Measurements from ENCODE around the gene AMFR.

The AMFR gene

GRCh38 chr16:56413381-56413780, 12.0 kb downstream of the AMFR start:
- DNase-seq (ENCODE audit: low spot score): no peak
- in situ Hi-C loops (cut with MboI; ENCODE audit: low sequenced_read_pairs, unreplicated experiment): no loop called here
- TF ChIP-seq CTCF (IDR thresholded peaks at IDR 0.05; ENCODE audit: borderline replicate concordance, control extremely low read depth, extremely low read depth, insufficient read depth, missing control alignments): no peak

GRCh38 chr16:56411624-56412023, 13.7 kb downstream of the AMFR start:
- in situ Hi-C loops (cut with MboI; ENCODE audit: low sequenced_read_pairs, unreplicated experiment): no loop called here
- DNase-seq (ENCODE audit: low spot score): no peak
- TF ChIP-seq CTCF (IDR thresholded peaks at IDR 0.05; ENCODE audit: borderline replicate concordance, control extremely low read depth, extremely low read depth, insufficient read depth, missing control alignments): no peak

- in situ Hi-C loops (cut with MboI; ENCODE audit: low sequenced_read_pairs, unreplicated experiment): no loop called here
- no peak for TF ChIP-seq CTCF (IDR thresholded peaks at IDR 0.05; ENCODE audit: borderline replicate concordance, control extremely low read depth, extremely low read depth, insufficient read depth, missing control alignments)
- no peak for DNase-seq (ENCODE audit: low spot score)
These were observed 14.2 kb downstream of the AMFR start for GRCh38 chr16:56411123-56411522.

GRCh38 chr16:56409195-56409594, 16.1 kb downstream of the AMFR start:
- DNase-seq (ENCODE audit: low spot score): no peak
- TF ChIP-seq CTCF (IDR thresholded peaks at IDR 0.05; ENCODE audit: borderline replicate concordance, control extremely low read depth, extremely low read depth, insufficient read depth, missing control alignments): no peak
- in situ Hi-C loops (cut with MboI; ENCODE audit: low sequenced_read_pairs, unreplicated experiment): no loop called here

GRCh38 chr16:56408379-56409098, 16.8 kb downstream of the AMFR start:
- in situ Hi-C loops (cut with MboI; ENCODE audit: low sequenced_read_pairs, unreplicated experiment): no loop called here
- no peak for TF ChIP-seq CTCF (IDR thresholded peaks at IDR 0.05; ENCODE audit: borderline replicate concordance, control extremely low read depth, extremely low read depth, insufficient read depth, missing control alignments)
- DNase-seq (ENCODE audit: low spot score): no peak

- no peak for TF ChIP-seq CTCF (IDR thresholded peaks at IDR 0.05; ENCODE audit: borderline replicate concordance, control extremely low read depth, extremely low read depth, insufficient read depth, missing control alignments)
- in situ Hi-C loops (cut with MboI; ENCODE audit: low sequenced_read_pairs, unreplicated experiment): no loop called here
- DNase-seq (ENCODE audit: low spot score): no peak
These were observed 19.2 kb downstream of the AMFR start for GRCh38 chr16:56405977-56406672.

Measured in GM13976 (cell line).